Urothelium cell line (cell line): ENCODE data around the gene EIF2S1.

Experiments used
- DNase-seq: peaks from one replicate; pipeline ENCODE4 v3.0.0; 2011; ENCODE audit warnings: low spot score, mixed read lengths
- FAIRE-seq: peaks from 2 replicates; lab custom pipeline; 2011; peaks lifted over from hg19 to GRCh38; lab: Jason Lieb, UNC

Gene EIF2S1

GRCh38 chr14:67429510-67430205 is 69.5 kb downstream of the EIF2S1 start:
- DNase-seq: no peak
- FAIRE-seq: peak; percentile 27

GRCh38 chr14:67432050-67432564 is 72.0 kb downstream of the EIF2S1 start:
- no peak for FAIRE-seq
- no peak for DNase-seq

- no peak for DNase-seq
- peak; percentile 74 for FAIRE-seq
These were observed 75.5 kb downstream of the EIF2S1 start for GRCh38 chr14:67435603-67436002.
